COR-L47 (cell line): ENCODE data around the gene LSG1.

Experiments
- DNase-seq: peaks from one replicate; lab custom pipeline; 2025; lab: John Stamatoyannopoulos, UW

LSG1 gene

GRCh38 chr3:194686816-194687637, 15.0 kb upstream of the LSG1 start:
- peak; percentile 55 for DNase-seq

GRCh38 chr3:194686414-194686815, 14.4 kb upstream of the LSG1 start:
- DNase-seq = no peak

- peak; percentile 74 for DNase-seq
Measured at GRCh38 chr3:194685718-194686413, 13.9 kb upstream of the LSG1 start, which contains the start of gene FAM43A. TSS of gene FAM43A (plus strand) at chr3:194685883. CDS start at chr3:194686827, 944 bp downstream.

GRCh38 chr3:194685065-194685717, 13.2 kb upstream of the LSG1 start:
- no peak for DNase-seq

GRCh38 chr3:194683380-194683779, 11.4 kb upstream of the LSG1 start:
- no peak for DNase-seq

GRCh38 chr3:194682694-194683310, 10.8 kb upstream of the LSG1 start:
- peak; percentile 89 for DNase-seq

- DNase-seq = no peak
Measured at GRCh38 chr3:194682189-194682693, 10.2 kb upstream of the LSG1 start.

- DNase-seq = no peak
Measured at GRCh38 chr3:194680888-194681615, 9.1 kb upstream of the LSG1 start.

GRCh38 chr3:194676471-194676870, 4.5 kb upstream of the LSG1 start:
- no peak for DNase-seq

- no peak for DNase-seq
Measured at GRCh38 chr3:194675680-194676079, 3.7 kb upstream of the LSG1 start.

- DNase-seq = no peak
Measured at GRCh38 chr3:194675081-194675640, 3.2 kb upstream of the LSG1 start.

- DNase-seq = no peak
Measured at GRCh38 chr3:194673761-194674160, 1.8 kb upstream of the LSG1 start.

- no peak for DNase-seq
Measured at GRCh38 chr3:194672876-194673275, 885 bp upstream of the LSG1 start.

- peak; percentile 47 for DNase-seq
Measured at GRCh38 chr3:194671511-194671899, 486 bp downstream of the LSG1 start.

- no peak for DNase-seq
Measured at GRCh38 chr3:194667363-194667762, 4.6 kb downstream of the LSG1 start.

- no peak for DNase-seq
Measured at GRCh38 chr3:194664857-194665256, 7.1 kb downstream of the LSG1 start.

- DNase-seq = no peak
Measured at GRCh38 chr3:194661946-194662345, 10.0 kb downstream of the LSG1 start.

GRCh38 chr3:194661374-194661773, 10.6 kb downstream of the LSG1 start:
- no peak for DNase-seq

- no peak for DNase-seq
Measured at GRCh38 chr3:194659778-194660177, 12.2 kb downstream of the LSG1 start.

- no peak for DNase-seq
Measured at GRCh38 chr3:194658477-194659242, 13.3 kb downstream of the LSG1 start.
